ENCODE measurements around the gene TBC1D8. TPM values are rescaled to one million over a fixed set of nuclear protein-coding genes. Genes with fewer than 3 reads are reported as not detected.

The TBC1D8 gene
- total and polyA plus RNA-seq, 9 of the 15 experiments (the other 6 are each of a cell fraction or from before 2014, with no cell fraction given) = 0.36 to 1.3 (median 0.82) TPM

GRCh38 chr2:101132202-101132601 is 19.0 kb downstream of the TBC1D8 start:
- Histone ChIP-seq H2AFZ (ENCODE audit: low read depth, low read length) (no peak overlapping the region), H3K9me1 (ENCODE audit: control insufficient read depth, insufficient read depth, low read length) (no peaks in the 10 kb centered on the region), H3K36me3 (ENCODE audit: control insufficient read depth, insufficient read depth, low read length) (no peaks in the 10 kb centered on the region), H3K4me2 (ENCODE audit: insufficient read depth, low read length) (no peak overlapping the region), H3K27ac (ENCODE audit: extremely low read depth, low read depth, low read length) (no peak overlapping the region), H3K4me3 (no peak overlapping the region), H3K9me3 (replicated peaks; ENCODE audit: control insufficient read depth, insufficient read depth, low read depth, low read length) (no peaks in the 10 kb centered on the region), H3K4me1 (replicated peaks in 1 of 2; ENCODE audit: control insufficient read depth in 2 of 2, insufficient read depth in 2 of 2, low read length in 2 of 2) (no peaks in the 10 kb centered on the region), H3K9ac (ENCODE audit: insufficient read depth in 1 of 2, low read depth in 2 of 2, low read length in 2 of 2) (no peak overlapping the region), H3K79me2 (ENCODE audit: control insufficient read depth, insufficient read depth, low read length) (no peaks in the 10 kb centered on the region), H3K27me3 (ENCODE audit: control insufficient read depth in 2 of 2, insufficient read depth in 2 of 2, low read length in 2 of 2) (peaks cover 7 to 30% of the 10 kb centered on the region in 2 experiments), H4K20me1 (replicated peaks; ENCODE audit: control insufficient read depth, insufficient read depth, low read length) (no peaks in the 10 kb centered on the region)
- in situ Hi-C loops (cut with MboI) (no loop called here), intact Hi-C loops (cut with micrococcal nuclease) (no loop called here)
- 2% methylated on average over 2 of the region's 2 CpGs for WGBS (ENCODE audit: insufficient coverage, low coverage, missing lambda C conversion rate)
- DNase-seq (ENCODE audit: extremely low read depth in 1 of 4, low spot score in 3 of 4) (no peak), ATAC-seq (no peak), FAIRE-seq (no peak)
- ChIA-PET POLR2A (no interaction called here), CTCF (ENCODE audit: low intra/inter-chr PET ratio) (no interaction called here)
- BruUV-seq (replicated peaks) = no TSS peak
- no peak for TF ChIP-seq NR3C1 (CRISPR knock-in tag; IDR thresholded peaks at IDR 0.05)
- no peak for TF ChIP-seq HBP1 (CRISPR knock-in tag; IDR thresholded peaks at IDR 0.05)
- no peak for TF ChIP-seq NFRKB (IDR thresholded peaks at IDR 0.05; ENCODE audit: low read depth)
- TF ChIP-seq ZSCAN32 (CRISPR knock-in tag; IDR thresholded peaks at IDR 0.05) = no peak
- no peak for TF ChIP-seq SMARCE1 (IDR thresholded peaks at IDR 0.05)
- TF ChIP-seq CHD4 (IDR thresholded peaks at IDR 0.05; ENCODE audit: insufficient read depth, insufficient replicate concordance, low read depth, low read length, poor library complexity, severe bottlenecking) = no peak
- no peak for TF ChIP-seq CBFA2T3 (IDR thresholded peaks at IDR 0.05)
- TF ChIP-seq CEBPG (CRISPR knock-in tag; IDR thresholded peaks at IDR 0.05) = no peak
- TF ChIP-seq CEBPG (tag; conservative IDR thresholded peaks at IDR 0.05 in 1 of 2, IDR thresholded peaks at IDR 0.05 in 1 of 2) = no peak
- TF ChIP-seq RBM22 (IDR thresholded peaks at IDR 0.05; ENCODE audit: low read depth, low read length, poor library complexity, severe bottlenecking) = no peak
- TF ChIP-seq SIRT6 (IDR thresholded peaks at IDR 0.05; ENCODE audit: low read depth, low read length) = no peak

Data from K562 (cell line).